Neuronal stem cell (in vitro differentiated cells): ENCODE results near the gene BMP2. TPM values are rescaled to one million over a fixed set of nuclear protein-coding genes. Genes with fewer than 3 reads are reported as not detected.

ENCODE experiments used
- DNase-seq: peaks from one replicate; pipeline ENCODE4 v3.0.0-alpha.2; 2013; ENCODE audit warnings: low spot score
- H2AFZ ChIP-seq: one replicate; pipeline ENCODE4 v1.6.1; 2013; ENCODE audit warnings: mild to moderate bottlenecking, low read length, inconsistent platforms
- H2AK5ac ChIP-seq: 2 replicates; pipeline ENCODE4 v1.6.1; 2013; ENCODE audit warnings: low read depth, mild to moderate bottlenecking, inconsistent platforms, low read length, moderate library complexity, mixed read lengths
- H2BK120ac ChIP-seq: 2 replicates; pipeline ENCODE4 v1.6.1; 2013; ENCODE audit warnings: low read depth, mild to moderate bottlenecking, inconsistent platforms, low read length, moderate library complexity, mixed read lengths
- H2BK12ac ChIP-seq: one replicate; pipeline ENCODE4 v1.6.1; 2013; ENCODE audit warnings: low read length, inconsistent platforms
- H2BK15ac ChIP-seq: 2 replicates; pipeline ENCODE4 v1.6.1; 2013; ENCODE audit warnings: mild to moderate bottlenecking, low read length, inconsistent platforms, mixed read lengths
- H2BK5ac ChIP-seq: one replicate; pipeline ENCODE4 v1.6.1; 2013; ENCODE audit warnings: inconsistent platforms, mild to moderate bottlenecking, low read length, moderate library complexity
- H3K14ac ChIP-seq: one replicate; pipeline ENCODE4 v1.6.1; 2013; ENCODE audit warnings: low read length, inconsistent platforms
- H3K18ac ChIP-seq: 2 replicates; pipeline ENCODE4 v1.6.1; 2013; ENCODE audit warnings: low read length, inconsistent platforms
- H3K23ac ChIP-seq: 2 replicates; pipeline ENCODE4 v1.6.1; 2013; ENCODE audit warnings: low read depth, mild to moderate bottlenecking, mixed read lengths, low read length, inconsistent platforms; ENCODE audit not compliant: poor library complexity
- H3K27ac ChIP-seq: replicated peaks from 3 replicates; pipeline ENCODE4 v1.5.1; 2013; ENCODE audit warnings: low read length, inconsistent platforms
- H3K27me3 ChIP-seq, 3 experiments: 2 replicates each; pipeline ENCODE4 v1.6.1; 2013; ENCODE audit warnings: low read length in 3 of 3, mild to moderate bottlenecking in 2 of 3, inconsistent platforms in 1 of 3, low read depth in 1 of 3, mixed read lengths in 1 of 3, moderate library complexity in 1 of 3; ENCODE audit not compliant: control insufficient read depth in 3 of 3, insufficient read depth in 3 of 3
- H3K36me3 ChIP-seq, 2 donors: replicated peaks in 1 of 2; 2 replicates each; pipeline ENCODE4 v1.6.1; 2013; ENCODE audit warnings: low read length in 2 of 2; ENCODE audit not compliant: control insufficient read depth in 2 of 2, insufficient read depth in 2 of 2
- H3K4ac ChIP-seq: 2 replicates; pipeline ENCODE4 v1.6.1; 2013; ENCODE audit warnings: inconsistent platforms, mild to moderate bottlenecking, low read length, moderate library complexity
- H3K4me1 ChIP-seq, 2 donors: 1 replicate in 1 of 2; 2 replicates in 1 of 2; pipeline ENCODE4 v1.6.1; 2013; ENCODE audit warnings: low read length in 2 of 2, low read depth in 1 of 2; ENCODE audit not compliant: control insufficient read depth in 2 of 2, insufficient read depth in 1 of 2
- H3K4me2 ChIP-seq: one replicate; pipeline ENCODE4 v1.6.1; 2013; ENCODE audit warnings: mild to moderate bottlenecking, low read length, inconsistent platforms; ENCODE audit not compliant: insufficient read depth, poor library complexity, severe bottlenecking
- H3K4me3 ChIP-seq, 2 donors: 2 replicates each; pipeline ENCODE4 v1.5.1; 2013; ENCODE audit warnings: low read length in 2 of 2, mild to moderate bottlenecking in 2 of 2, inconsistent platforms in 1 of 2, moderate library complexity in 1 of 2
- H3K79me1 ChIP-seq: one replicate; pipeline ENCODE4 v1.6.1; 2013; ENCODE audit warnings: low read depth, mild to moderate bottlenecking, inconsistent platforms, low read length, moderate library complexity
- H3K9ac ChIP-seq: one replicate; pipeline ENCODE4 v1.6.1; 2013; ENCODE audit warnings: mild to moderate bottlenecking, low read depth, low read length, inconsistent platforms; ENCODE audit not compliant: poor library complexity
- H3K9me3 ChIP-seq, 2 donors: replicated peaks in 1 of 2; 2 replicates each; pipeline versions ENCODE3 to v1.6.1; 2013; ENCODE audit warnings: low read length in 2 of 2, mild to moderate bottlenecking in 2 of 2, inconsistent platforms in 1 of 2, low read depth in 1 of 2, mixed read lengths in 1 of 2, moderate library complexity in 1 of 2; ENCODE audit not compliant: control insufficient read depth in 2 of 2, insufficient read depth in 1 of 2
- H4K8ac ChIP-seq: one replicate; pipeline ENCODE4 v1.6.1; 2013; ENCODE audit warnings: low read depth, mild to moderate bottlenecking, inconsistent platforms, low read length, moderate library complexity
- H4K91ac ChIP-seq: one replicate; pipeline ENCODE4 v1.6.1; 2013; ENCODE audit warnings: low read length, low read depth, mild to moderate bottlenecking, inconsistent platforms; ENCODE audit not compliant: poor library complexity
- WGBS, 2 donors: extraction: QIAGEN DNeasy Blood & Tissue Kit; methylation state at CpG; one replicate each; pipeline ENCODE4 v1.1.7; 2013; ENCODE audit warnings: missing lambda C conversion rate in 2 of 2, mixed read lengths in 1 of 2; ENCODE audit not compliant: insufficient read length in 2 of 2, insufficient replicate concordance in 1 of 2; ENCODE audit errors: extremely low coverage in 2 of 2; 5-methylcytosine and 5-hydroxymethylcytosine counted together
- polyA plus RNA-seq, 2 experiments: library from polyadenylated mRNA; stranded (reverse); fragments of 200-250 nt; gene quantifications; one replicate each; pipeline ENCODE4 v1.2.3, GENCODE V29; 2013

The BMP2 gene
- polyA plus RNA-seq (2013, experiment 1 of 2), result 5.5 TPM
- 5.7 TPM for polyA plus RNA-seq (2013, experiment 2 of 2)

DNA sequence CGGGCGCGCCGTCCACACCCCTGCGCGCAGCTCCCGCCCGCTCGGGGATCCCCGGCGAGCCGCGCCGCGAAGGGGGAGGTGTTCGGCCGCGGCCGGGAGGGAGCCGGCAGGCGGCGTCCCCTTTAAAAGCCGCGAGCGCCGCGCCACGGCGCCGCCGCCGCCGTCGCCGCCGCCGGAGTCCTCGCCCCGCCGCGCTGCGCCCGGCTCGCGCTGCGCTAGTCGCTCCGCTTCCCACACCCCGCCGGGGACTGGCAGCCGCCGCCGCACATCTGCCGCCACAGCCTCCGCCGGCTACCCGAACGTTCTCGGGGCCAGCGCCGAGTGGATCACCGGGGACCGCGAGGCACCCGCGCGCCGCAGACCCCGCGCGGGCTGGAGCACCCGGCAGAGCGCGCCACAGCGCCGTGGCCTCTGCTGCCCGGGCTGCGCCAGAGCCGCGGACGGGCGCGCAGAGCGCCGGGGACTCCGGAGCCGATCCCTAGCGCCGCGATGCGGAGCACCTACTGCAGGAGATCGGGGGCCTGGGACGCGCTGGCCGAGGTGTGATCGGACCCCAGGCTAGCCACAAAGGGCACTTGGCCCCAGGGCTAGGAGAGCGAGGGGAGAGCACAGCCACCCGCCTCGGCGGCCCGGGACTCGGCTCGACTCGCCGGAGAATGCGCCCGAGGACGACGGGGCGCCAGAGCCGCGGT lies at the start of gene BMP2:
Gene BMP2 (plus strand): TSS at position 151 of the 692 bp plus-strand sequence. CDS start 2,441 bp downstream, outside the sequence.
- Histone ChIP-seq H2AFZ (peak within 1 kb of the TSS; percentile 94), H3K18ac (peak within 1 kb of the TSS; percentile 98), H3K4me3 (peak within 1 kb of the TSS; percentile 40 to 97), H3K9me3 (no peaks in the 10 kb centered on the region), H3K4ac (no peak within 1 kb of the TSS), H3K36me3 (no peaks in the 10 kb centered on the region), H4K91ac (no peak within 1 kb of the TSS), H2BK120ac (no peak within 1 kb of the TSS), H2BK12ac (no peak within 1 kb of the TSS), H2BK15ac (peak within 1 kb of the TSS; percentile 82), H3K23ac (peak within 1 kb of the TSS; percentile 89), H3K79me1 (no peaks in the 10 kb centered on the region), H4K8ac (no peak within 1 kb of the TSS), H3K27ac (peak within 1 kb of the TSS; percentile 40), H3K14ac (peak within 1 kb of the TSS; percentile 43), H2BK5ac (peak within 1 kb of the TSS; percentile 75), H3K27me3 (peaks cover 0 to 62% (median 0%) of the 10 kb centered on the region in 3 experiments), H2AK5ac (peak within 1 kb of the TSS; percentile 40), H3K4me1 (peaks cover 4 to 7% of the 10 kb centered on the region in 2 donors), H3K9ac (peak within 1 kb of the TSS; percentile 89), H3K4me2 (peak within 1 kb of the TSS; percentile 87)
- peak; percentile 68 for DNase-seq
- no CpG with 5 or more reads among the region's 112 CpGs for WGBS, 2 donors

GRCh38 chr20:6718662-6719368 lies 48.7 kb upstream of the BMP2 start:
- no peak overlapping the region for H2BK12ac ChIP-seq
- no peak overlapping the region for H2BK15ac ChIP-seq
- no peak overlapping the region for H2AFZ ChIP-seq
- H3K18ac ChIP-seq, result no peak overlapping the region
- no peak overlapping the region for H3K4ac ChIP-seq
- no peaks in the 10 kb centered on the region for H3K27me3 ChIP-seq
- no peak overlapping the region for H3K23ac ChIP-seq
- no peak overlapping the region for H3K4me3 ChIP-seq
- H4K8ac ChIP-seq, result no peak overlapping the region
- no peaks in the 10 kb centered on the region for H3K79me1 ChIP-seq
- DNase-seq, result no peak
- H3K14ac ChIP-seq, result no peak overlapping the region
- no peak overlapping the region for H3K27ac ChIP-seq
- no peak overlapping the region for H2BK120ac ChIP-seq
- H3K9me3 ChIP-seq, result peaks cover 0 to 1% of the 10 kb centered on the region in 2 donors
- H2AK5ac ChIP-seq, result no peak overlapping the region
- no peak overlapping the region for H3K4me2 ChIP-seq
- H3K9ac ChIP-seq, result no peak overlapping the region
- H4K91ac ChIP-seq, result no peak overlapping the region
- no peaks in the 10 kb centered on the region for H3K4me1 ChIP-seq
- no CpG with 5 or more reads among the region's 7 CpGs for WGBS, 2 donors
- no peaks in the 10 kb centered on the region for H3K36me3 ChIP-seq
- no peak overlapping the region for H2BK5ac ChIP-seq

DNA sequence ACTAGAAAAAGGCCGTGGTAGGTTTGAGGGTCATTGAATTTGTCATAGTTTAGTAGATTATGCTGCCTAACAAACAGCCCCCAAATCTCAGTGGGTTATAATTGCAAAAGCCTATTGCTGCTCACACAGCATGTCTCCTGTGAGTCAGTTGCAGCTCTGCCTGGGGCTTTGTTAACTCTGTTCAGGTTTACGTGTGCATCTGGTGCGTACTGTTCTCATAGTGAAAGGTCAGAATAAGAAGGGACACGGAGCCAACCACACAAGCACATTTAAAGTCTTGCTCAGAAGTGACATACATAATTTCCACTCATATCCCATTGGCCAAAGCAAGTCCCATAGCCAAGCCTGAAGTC lies 48.1 kb upstream of the BMP2 start:
- H3K4me3 ChIP-seq, result no peak overlapping the region
- no peak overlapping the region for H3K4me2 ChIP-seq
- no peaks in the 10 kb centered on the region for H3K27me3 ChIP-seq
- H2AFZ ChIP-seq, result no peak overlapping the region
- H4K91ac ChIP-seq, result no peak overlapping the region
- H3K4me1 ChIP-seq, result no peaks in the 10 kb centered on the region
- H3K27ac ChIP-seq, result no peak overlapping the region
- H2BK120ac ChIP-seq, result no peak overlapping the region
- H4K8ac ChIP-seq, result no peak overlapping the region
- no peaks in the 10 kb centered on the region for H3K79me1 ChIP-seq
- no peak overlapping the region for H2BK12ac ChIP-seq
- H2AK5ac ChIP-seq, result no peak overlapping the region
- no peak overlapping the region for H2BK5ac ChIP-seq
- no peak overlapping the region for H2BK15ac ChIP-seq
- no peak overlapping the region for H3K9ac ChIP-seq
- no peak overlapping the region for H3K14ac ChIP-seq
- no peak for DNase-seq
- H3K36me3 ChIP-seq, result no peaks in the 10 kb centered on the region
- WGBS, 2 donors, result no CpG with 5 or more reads among the region's 4 CpGs
- no peak overlapping the region for H3K23ac ChIP-seq
- no peak overlapping the region for H3K18ac ChIP-seq
- peaks cover 0 to 1% of the 10 kb centered on the region in 2 donors for H3K9me3 ChIP-seq
- no peak overlapping the region for H3K4ac ChIP-seq

GRCh38 chr20:6726761-6727160 lies 40.7 kb upstream of the BMP2 start:
- H3K4me1 ChIP-seq, result no peaks in the 10 kb centered on the region
- no peak overlapping the region for H3K4me2 ChIP-seq
- no peak overlapping the region for H4K8ac ChIP-seq
- no peak overlapping the region for H4K91ac ChIP-seq
- no peaks in the 10 kb centered on the region for H3K79me1 ChIP-seq
- no CpG with 5 or more reads among the region's 1 CpG for WGBS, 2 donors
- H2AFZ ChIP-seq, result no peak overlapping the region
- H3K27ac ChIP-seq, result no peak overlapping the region
- no peak overlapping the region for H2BK5ac ChIP-seq
- no peak overlapping the region for H2BK120ac ChIP-seq
- H3K14ac ChIP-seq, result no peak overlapping the region
- H3K27me3 ChIP-seq, result no peaks in the 10 kb centered on the region
- no peak overlapping the region for H2BK12ac ChIP-seq
- H3K4ac ChIP-seq, result no peak overlapping the region
- DNase-seq, result no peak
- no peaks in the 10 kb centered on the region for H3K36me3 ChIP-seq
- no peak overlapping the region for H3K4me3 ChIP-seq
- H3K9ac ChIP-seq, result no peak overlapping the region
- no peak overlapping the region for H3K18ac ChIP-seq
- no peak overlapping the region for H2AK5ac ChIP-seq
- H2BK15ac ChIP-seq, result no peak overlapping the region
- no peaks in the 10 kb centered on the region for H3K9me3 ChIP-seq
- no peak overlapping the region for H3K23ac ChIP-seq
